Measurements from ENCODE around the gene LIN28A.
"Not testable (repeated sequence)": the region's sequence is repeated elsewhere in the genome, so short reads cannot be mapped to it uniquely, and the experiment has no call there.

LIN28A gene

GRCh38 chr1:26410706-26411623 is at the start of gene LIN28A:
Gene LIN28A (plus strand): TSS chr1:26410817. CDS start chr1:26410892, 75 bp downstream.
- no peak for DNase-seq (ENCODE audit: low read depth in 2 of 2)

GRCh38 chr1:26361605-26362122 is 49.0 kb upstream of the LIN28A start:
- DNase-seq (ENCODE audit: low read depth in 2 of 2), result no peak

- no peak for DNase-seq (ENCODE audit: low read depth in 2 of 2)
These were observed 48.3 kb upstream of the LIN28A start for GRCh38 chr1:26362331-26362730.

GRCh38 chr1:26363549-26364448 is 46.8 kb upstream of the LIN28A start:
- peak; percentile 74 to 86 for DNase-seq (ENCODE audit: low read depth in 2 of 2)

- no peak for DNase-seq (ENCODE audit: low read depth in 2 of 2)
These were observed 45.7 kb upstream of the LIN28A start for GRCh38 chr1:26364956-26365355.

- DNase-seq (ENCODE audit: low read depth in 2 of 2), result no peak
These were observed 43.2 kb upstream of the LIN28A start for GRCh38 chr1:26367441-26367840.

GRCh38 chr1:26368006-26368405 is 42.6 kb upstream of the LIN28A start:
- no peak for DNase-seq (ENCODE audit: low read depth in 2 of 2)

GRCh38 chr1:26368486-26368885 is 42.1 kb upstream of the LIN28A start:
- DNase-seq (ENCODE audit: low read depth in 2 of 2), result no peak

GRCh38 chr1:26370591-26371382 is 39.8 kb upstream of the LIN28A start:
- no peak for DNase-seq (ENCODE audit: low read depth in 2 of 2)

- DNase-seq (ENCODE audit: low read depth in 2 of 2), result no peak
These were observed 38.6 kb upstream of the LIN28A start for GRCh38 chr1:26372039-26372438.

GRCh38 chr1:26372611-26373010 is 38.0 kb upstream of the LIN28A start, which contains the start of gene ZNF683:
Gene ZNF683 (minus strand): TSS chr1:26372750. CDS start chr1:26368571, 4,179 bp downstream.
- DNase-seq (ENCODE audit: low read depth in 2 of 2), result not testable (repeated sequence)

- DNase-seq (ENCODE audit: low read depth in 2 of 2), result no peak
These were observed 37.3 kb upstream of the LIN28A start for GRCh38 chr1:26373281-26373680.

GRCh38 chr1:26373789-26374188 is 36.8 kb upstream of the LIN28A start:
- DNase-seq (ENCODE audit: low read depth in 2 of 2), result no peak

GRCh38 chr1:26374361-26374760 is 36.3 kb upstream of the LIN28A start:
- not testable (repeated sequence) for DNase-seq (ENCODE audit: low read depth in 2 of 2)

- no peak for DNase-seq (ENCODE audit: low read depth in 2 of 2)
These were observed 35.5 kb upstream of the LIN28A start for GRCh38 chr1:26375081-26375480.

GRCh38 chr1:26376050-26376449 is 34.6 kb upstream of the LIN28A start:
- DNase-seq (ENCODE audit: low read depth in 2 of 2), result no peak

- peak; percentile 45 to 50 for DNase-seq (ENCODE audit: low read depth in 2 of 2)
These were observed 32.3 kb upstream of the LIN28A start for GRCh38 chr1:26378088-26378878.

- DNase-seq (ENCODE audit: low read depth in 2 of 2), result no peak
These were observed 31.8 kb upstream of the LIN28A start for GRCh38 chr1:26378879-26379251.

- no peak for DNase-seq (ENCODE audit: low read depth in 2 of 2)
These were observed 26.5 kb upstream of the LIN28A start for GRCh38 chr1:26384076-26384475.

GRCh38 chr1:26385063-26385462 is 25.6 kb upstream of the LIN28A start:
- not testable (repeated sequence) for DNase-seq (ENCODE audit: low read depth in 2 of 2)
